ENCODE results near the gene SPTBN4.

GRCh38 chr19:40625406-40626120 lies 158.8 kb downstream of the SPTBN4 start:
- TF ChIP-seq REST (IDR thresholded peaks at IDR 0.05; ENCODE audit: low read depth) (no peak), EGR1 (IDR thresholded peaks at IDR 0.05) (no peak), CEBPB (IDR thresholded peaks at IDR 0.05) (no peak), EP300 (IDR thresholded peaks at IDR 0.05; ENCODE audit: borderline replicate concordance) (no peak)

Data from Ishikawa (cell line).